IMR-90 (cell line): ENCODE results near the gene DHDDS.

Experiments used
- CHD1 ChIP-seq: IDR thresholded peaks from 2 replicates; pipeline ENCODE4 v1.6.1; 2012; ENCODE audit warnings: low read depth, low read length, improper control_type of control experiment
- CTCF ChIP-seq: conservative IDR thresholded peaks from 2 replicates; pipeline ENCODE4 v1.5.1; 2012; ENCODE audit warnings: mild to moderate bottlenecking, low read depth, low read length, improper control_type of control experiment
- MAFK ChIP-seq: IDR thresholded peaks from 2 replicates; pipeline ENCODE4 v1.6.1; 2012; ENCODE audit warnings: low read depth, low read length, improper control_type of control experiment

DNA sequence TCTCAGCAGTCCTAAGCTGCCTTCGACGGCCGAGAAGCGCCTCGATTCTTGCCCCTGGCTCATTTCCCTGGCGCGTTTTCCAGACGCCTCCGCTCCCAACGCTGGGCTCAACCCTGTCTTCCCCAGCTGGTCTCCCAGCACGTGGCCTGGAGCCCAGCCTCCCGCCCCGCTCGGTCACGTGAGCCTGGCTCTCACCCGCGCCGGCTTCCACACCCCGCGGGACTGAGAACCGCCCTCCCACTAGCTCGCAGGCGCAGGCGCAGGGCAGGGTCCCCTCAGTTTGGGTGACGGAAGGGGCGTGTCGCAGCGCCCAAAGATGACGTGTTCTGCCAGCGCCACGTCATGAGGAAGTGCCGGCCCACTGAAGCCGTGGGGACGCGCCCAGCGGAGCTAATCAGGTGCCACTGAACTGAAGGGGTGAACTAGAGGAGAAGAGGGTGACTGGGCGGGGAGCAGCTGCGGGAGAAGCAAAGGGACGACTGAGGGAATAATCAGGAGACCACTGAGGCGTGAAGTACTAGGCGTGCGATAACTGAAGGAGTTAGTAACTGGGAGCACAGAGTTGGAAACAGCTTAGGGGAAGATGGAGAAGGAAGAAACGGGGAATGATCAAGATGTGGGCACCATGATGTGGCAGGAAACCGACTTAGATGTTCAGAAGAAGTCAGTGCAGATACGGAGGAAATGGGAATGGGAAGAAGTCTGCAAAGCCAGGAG lies at the start of gene DHDDS:
- TF ChIP-seq MAFK (no peak), CHD1 (no peak), CTCF (no peak)
